Keratinocyte (primary cell): ENCODE measurements around the gene RAX2.

ENCODE experiments used
- CTCF ChIP-seq, 3 experiments: IDR thresholded peaks in 1 of 3; conservative IDR thresholded peaks in 1 of 3; optimal IDR thresholded peaks in 1 of 3; 2 replicates in 2 of 3; 3 replicates in 1 of 3; pipeline versions ENCODE3 to v1.5.1; 2011; ENCODE audit warnings: low read length in 3 of 3, mild to moderate bottlenecking in 3 of 3, moderate library complexity in 2 of 3, control low read depth in 1 of 3, inconsistent platforms in 1 of 3; ENCODE audit not compliant: insufficient read depth in 2 of 3; ENCODE audit errors: extremely low read depth in 1 of 3
- EZH2 ChIP-seq: IDR thresholded peaks from one replicate; pipeline ENCODE4 v1.6.1; 2012; ENCODE audit warnings: inconsistent platforms, mild to moderate bottlenecking, low read length, moderate library complexity

DNA sequence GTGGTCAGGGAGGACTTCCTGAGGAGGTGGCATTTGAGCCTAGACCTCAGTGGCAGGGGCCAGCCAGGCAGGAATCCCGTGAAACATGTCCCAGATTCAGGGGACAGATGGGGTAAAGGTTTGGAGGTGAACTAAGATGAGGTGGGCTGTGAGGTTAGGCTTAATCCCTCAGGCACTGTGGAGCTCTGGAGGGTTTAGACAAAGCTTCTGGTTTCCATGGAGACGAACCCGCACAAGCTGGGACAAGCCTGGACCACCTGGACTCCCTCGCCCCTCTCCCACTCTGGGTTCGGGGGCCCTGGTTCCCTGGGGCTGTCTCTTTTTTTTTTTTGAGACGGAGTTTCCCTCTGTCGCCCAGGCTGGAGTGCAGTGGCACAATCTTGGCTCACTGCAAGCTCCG is 48.1 kb downstream of the RAX2 start:
- TF ChIP-seq CTCF (optimal IDR thresholded peaks at IDR 0.05 in 1 of 3, IDR thresholded peaks at IDR 0.05 in 1 of 3, conservative IDR thresholded peaks at IDR 0.05 in 1 of 3; ENCODE audit: extremely low read depth in 1 of 3, insufficient read depth in 2 of 3, low read length in 3 of 3): no peak
- no peak for TF ChIP-seq EZH2
